C4-2B (cell line): ENCODE results near the gene SDHA.
"Not testable (repeated sequence)": the region's sequence is repeated elsewhere in the genome, so short reads cannot be mapped to it uniquely, and the experiment has no call there.

Source experiments
- H3K27ac ChIP-seq: fragments of 450-650 bp; 2 replicates; pipeline ENCODE4 v1.5.1; 2017
- ZFX ChIP-seq: fragments of 450-650 bp; IDR thresholded peaks from 2 replicates; pipeline ENCODE4 v1.6.1; 2017
- TF ChIP-seq, protein P1 (sequence below): fragments of 450-650 bp; conservative IDR thresholded peaks from 2 replicates; pipeline ENCODE4 v1.5.1; 2017; ENCODE audit warnings: mild to moderate bottlenecking

SDHA gene

DNA sequence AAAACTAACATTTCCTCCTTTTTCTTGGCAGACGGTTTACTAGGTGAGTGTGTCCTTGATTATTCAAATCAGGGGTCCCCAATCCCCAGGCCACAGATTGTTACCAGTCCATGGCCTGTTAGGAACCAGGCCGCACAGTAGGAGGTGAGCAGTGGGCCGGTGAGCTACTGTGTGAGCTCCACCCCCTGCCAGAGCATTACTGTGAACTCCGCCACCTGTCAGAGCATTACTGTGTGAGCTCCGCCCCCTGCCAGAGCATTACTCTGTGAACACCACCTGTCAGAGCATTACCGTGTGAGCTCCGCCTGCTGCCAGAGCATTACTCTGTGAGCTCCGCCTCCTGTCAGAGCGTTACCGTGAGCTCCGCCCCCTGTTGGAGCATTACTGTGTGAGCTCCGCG lies 39.0 kb downstream of the SDHA start:
- H3K27ac ChIP-seq = no peak overlapping the region
- TF ChIP-seq, protein P1, sequence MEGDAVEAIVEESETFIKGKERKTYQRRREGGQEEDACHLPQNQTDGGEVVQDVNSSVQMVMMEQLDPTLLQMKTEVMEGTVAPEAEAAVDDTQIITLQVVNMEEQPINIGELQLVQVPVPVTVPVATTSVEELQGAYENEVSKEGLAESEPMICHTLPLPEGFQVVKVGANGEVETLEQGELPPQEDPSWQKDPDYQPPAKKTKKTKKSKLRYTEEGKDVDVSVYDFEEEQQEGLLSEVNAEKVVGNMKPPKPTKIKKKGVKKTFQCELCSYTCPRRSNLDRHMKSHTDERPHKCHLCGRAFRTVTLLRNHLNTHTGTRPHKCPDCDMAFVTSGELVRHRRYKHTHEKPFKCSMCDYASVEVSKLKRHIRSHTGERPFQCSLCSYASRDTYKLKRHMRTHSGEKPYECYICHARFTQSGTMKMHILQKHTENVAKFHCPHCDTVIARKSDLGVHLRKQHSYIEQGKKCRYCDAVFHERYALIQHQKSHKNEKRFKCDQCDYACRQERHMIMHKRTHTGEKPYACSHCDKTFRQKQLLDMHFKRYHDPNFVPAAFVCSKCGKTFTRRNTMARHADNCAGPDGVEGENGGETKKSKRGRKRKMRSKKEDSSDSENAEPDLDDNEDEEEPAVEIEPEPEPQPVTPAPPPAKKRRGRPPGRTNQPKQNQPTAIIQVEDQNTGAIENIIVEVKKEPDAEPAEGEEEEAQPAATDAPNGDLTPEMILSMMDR = no peak
- TF ChIP-seq ZFX = no peak

DNA sequence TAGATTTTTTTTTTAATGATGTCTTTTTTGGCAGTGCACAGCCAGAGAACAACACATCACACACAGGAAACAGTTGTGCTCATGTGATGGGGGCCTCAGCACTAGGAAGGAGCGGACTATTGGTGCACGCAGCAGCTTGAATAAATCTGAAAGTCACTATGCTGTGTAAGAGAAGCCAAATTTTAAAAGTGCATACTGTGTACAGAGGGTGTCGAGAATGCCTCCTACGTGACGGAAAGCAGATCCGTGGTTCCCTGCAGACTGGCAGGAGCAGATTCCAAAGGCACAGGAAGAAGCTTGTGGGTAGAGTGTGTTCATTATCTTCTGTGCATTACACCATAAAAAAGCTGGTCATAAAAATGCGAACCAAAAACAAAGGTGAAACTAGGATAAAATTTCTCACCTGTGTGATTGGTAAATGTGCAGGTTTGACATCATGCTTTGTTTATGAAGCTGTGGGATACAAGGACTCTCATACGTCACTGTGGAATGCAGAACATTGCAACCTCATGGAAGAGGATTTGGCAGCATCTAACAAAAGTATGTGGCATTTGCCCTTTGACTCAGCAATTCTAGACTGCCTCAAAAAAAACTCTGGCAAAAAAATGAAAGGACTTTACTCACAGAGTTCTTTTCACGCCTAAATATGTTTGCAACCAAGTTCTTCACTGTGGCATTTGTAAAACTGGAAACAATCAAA lies 45.3 kb downstream of the SDHA start:
- not testable (repeated sequence) for H3K27ac ChIP-seq

DNA sequence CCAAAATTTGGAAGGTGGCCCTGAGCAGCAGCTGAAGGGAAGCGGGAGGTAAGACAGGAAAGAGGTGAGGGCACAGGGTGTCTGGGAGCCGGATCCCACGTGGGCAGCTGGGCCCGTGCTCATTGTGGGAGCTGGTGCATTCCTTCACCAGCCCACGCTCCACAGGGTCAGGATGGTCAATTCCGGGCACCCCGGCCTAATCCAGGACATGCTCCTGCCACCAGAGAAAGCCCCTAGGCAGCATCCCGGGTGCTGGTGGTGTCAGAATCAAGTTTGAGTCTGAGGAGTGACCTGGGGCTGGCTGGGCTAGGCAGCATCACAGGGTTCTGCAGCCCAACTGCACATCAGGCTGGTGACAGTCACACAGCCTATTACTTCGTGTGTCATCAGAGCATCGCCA lies 46.2 kb downstream of the SDHA start:
- H3K27ac ChIP-seq = no peak overlapping the region
- no peak for TF ChIP-seq ZFX
- TF ChIP-seq, protein P1 = no peak

DNA sequence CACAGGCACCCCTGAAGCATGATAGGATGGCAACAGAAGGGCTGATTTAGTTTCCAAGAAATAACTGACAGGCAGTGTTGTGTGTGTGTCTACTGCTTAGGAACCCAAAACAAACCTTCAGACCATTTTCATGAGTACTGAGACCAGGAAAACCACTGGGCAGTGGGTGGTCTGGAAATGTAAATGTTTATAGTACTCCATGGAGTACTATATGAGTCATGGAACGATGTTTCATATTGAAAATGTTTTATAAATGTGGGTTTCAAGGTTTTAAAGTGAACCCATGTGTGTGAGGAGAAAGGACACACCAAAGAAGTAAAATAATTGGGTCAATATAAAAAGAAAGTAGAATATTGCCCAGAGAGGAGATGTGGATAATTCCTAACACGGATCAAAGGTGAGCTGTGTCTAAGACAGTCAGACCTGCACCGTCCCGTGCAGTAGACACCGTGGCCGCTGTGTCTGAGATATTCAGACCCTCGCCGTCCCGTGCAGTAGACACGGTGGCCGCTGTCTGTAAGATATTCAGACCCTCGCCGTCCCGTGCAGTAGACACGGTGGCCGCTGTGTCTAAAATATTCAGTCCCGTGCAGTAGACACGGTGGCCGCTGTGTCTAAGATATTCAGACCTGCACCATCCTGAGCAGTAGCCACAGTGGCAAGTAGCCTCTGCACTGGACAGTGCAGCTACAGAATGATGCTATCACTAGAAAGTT lies 48.3 kb downstream of the SDHA start:
- H3K27ac ChIP-seq = not testable (repeated sequence)

DNA sequence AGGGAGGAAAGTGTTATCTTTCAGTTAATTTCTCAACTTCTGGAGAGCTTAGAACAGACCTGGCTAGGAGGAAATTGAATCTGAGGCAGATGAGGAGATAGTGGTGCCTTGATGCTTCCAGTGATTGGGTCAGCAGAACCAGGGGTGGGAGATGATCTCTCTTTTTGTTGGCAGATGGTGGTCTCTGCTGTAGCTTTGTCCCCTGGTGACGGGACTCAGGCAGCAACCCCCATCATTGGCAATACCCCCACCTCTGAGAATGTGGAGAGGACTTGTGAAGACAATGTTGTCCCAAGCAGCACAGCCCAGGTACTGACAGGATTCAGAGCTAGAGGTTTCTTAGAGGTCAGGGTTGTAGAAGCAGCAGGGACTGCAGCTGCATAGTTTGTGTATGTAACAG lies 49.6 kb downstream of the SDHA start:
- no peak for TF ChIP-seq ZFX
- TF ChIP-seq, protein P1 = no peak
- no peak overlapping the region for H3K27ac ChIP-seq

DNA sequence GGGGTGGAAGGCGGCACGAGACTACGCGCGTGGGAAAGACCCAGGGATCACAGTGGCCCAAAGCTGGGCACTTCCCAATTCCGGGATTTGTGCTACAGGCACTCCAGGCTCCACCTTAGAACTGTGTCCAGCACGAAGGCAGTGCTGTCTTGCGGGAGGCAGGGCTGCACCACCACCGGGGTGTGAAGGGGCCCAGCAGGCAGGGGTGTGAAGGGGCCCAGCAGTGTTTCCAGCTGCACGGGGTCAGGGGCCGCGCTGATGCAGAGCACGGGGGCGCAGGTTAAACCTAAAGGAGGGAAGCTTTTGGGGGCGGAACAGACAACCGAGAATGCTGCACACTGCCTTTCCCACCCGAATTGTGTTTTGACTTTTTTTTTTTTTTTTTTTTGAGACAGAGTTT lies 52.2 kb downstream of the SDHA start:
- peak overlapping the region; percentile 90 for H3K27ac ChIP-seq
- TF ChIP-seq, protein P1 = no peak
- TF ChIP-seq ZFX = no peak

DNA sequence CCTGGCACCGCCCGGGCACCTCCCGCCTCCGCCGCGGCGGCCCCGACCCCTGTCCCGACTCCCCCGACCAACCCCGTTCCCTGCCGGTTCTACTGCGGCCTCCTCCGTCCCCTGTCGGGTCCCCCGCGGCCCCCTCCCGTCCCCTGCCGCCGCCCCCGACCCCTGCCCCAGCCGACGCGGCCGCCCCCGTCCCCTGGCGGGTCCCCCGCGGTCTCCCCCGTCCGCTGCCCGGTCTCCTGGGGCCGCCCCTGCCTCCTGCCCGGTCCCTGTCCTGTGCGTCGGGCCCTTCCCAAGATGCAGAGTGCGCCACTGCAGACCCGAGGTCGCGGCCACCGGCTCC lies 53.7 kb downstream of the SDHA start:
- H3K27ac ChIP-seq = peak overlapping the region; percentile 90
- TF ChIP-seq ZFX = peak; percentile 57; the same call in 1 of the 2 replicates

DNA sequence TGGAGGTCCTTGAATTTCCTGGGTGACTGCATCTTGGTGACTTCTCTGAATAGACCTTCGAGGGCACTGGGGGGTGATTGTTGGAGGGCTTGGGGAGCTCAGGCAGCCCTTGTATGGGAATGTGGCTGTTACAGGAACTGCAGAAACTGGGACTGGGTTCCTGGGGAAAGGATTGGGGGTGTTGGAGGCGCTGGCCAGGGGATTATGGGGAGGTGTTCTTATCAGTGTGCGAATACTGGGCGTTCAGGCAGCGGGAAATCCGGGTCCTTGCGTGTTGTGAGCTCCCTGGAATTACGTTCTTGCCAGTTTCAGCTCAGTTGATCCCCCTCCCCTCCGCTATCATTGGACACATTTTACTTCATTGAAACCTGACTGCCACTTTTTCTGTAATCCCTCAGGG lies 55.0 kb downstream of the SDHA start:
- H3K27ac ChIP-seq = 0 out of 2 replicates have a peak overlapping the region, but pooled peaks have one; percentile 14

DNA sequence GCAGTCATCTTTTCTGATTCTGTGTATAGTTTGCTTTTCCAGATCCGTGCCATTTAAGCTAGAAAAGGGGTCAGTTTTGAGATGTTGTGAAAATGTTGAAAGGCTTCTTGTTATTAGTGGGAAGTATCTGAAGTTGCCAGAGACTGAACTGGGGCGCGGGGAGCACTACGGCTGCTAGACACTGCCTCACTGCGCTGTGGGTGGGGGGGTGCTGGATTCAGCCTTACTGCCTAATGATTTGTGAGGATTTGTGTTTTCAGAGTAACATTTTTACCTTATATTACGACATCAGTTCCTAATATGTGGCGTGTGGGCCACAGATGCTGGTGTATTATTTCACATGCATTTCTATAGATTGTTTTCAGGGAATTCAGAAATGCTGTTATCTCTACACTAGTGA lies 55.4 kb downstream of the SDHA start:
- H3K27ac ChIP-seq = not testable (repeated sequence)

DNA sequence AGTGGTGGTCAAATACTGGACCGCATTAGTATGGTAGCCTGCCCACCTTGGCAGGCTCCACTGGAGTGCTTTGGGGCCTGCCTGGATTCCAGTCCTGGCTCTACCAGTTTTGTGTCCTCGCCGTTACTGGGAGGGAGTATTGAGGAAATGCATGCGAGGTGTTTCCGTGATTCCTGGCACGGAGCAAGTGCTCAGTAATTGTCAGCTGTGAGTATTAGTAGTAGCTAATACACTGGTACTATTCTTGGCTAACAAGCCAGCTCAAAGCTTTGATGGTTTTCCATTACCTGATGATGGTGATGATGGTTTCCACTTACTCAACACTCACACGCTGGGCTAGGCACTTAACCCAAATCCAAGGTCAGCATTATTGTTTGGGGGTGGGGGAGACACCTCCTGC lies 56.2 kb downstream of the SDHA start:
- H3K27ac ChIP-seq = not testable (repeated sequence)

DNA sequence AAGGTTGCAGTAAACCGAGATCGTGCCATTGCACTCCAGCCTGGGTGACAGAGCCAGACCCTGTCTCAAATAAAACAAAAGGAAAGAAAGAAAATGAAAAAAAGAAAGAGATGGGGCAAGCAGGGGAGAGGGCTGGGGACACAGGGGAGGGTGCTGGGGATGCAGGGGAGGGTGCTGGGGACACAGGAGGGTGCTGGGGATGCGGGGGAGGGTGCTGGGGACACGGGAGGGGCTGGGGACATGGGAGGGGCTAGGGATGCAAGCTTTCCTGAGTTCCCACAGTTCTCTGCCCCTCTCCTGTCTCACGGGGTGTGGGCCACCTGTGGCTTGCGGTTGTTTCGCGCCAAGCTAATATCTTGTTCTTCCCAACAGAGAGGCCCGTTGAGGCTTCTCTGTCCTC lies 60.5 kb downstream of the SDHA start:
- no peak overlapping the region for H3K27ac ChIP-seq
- TF ChIP-seq, protein P1 = no peak
- no peak for TF ChIP-seq ZFX

DNA sequence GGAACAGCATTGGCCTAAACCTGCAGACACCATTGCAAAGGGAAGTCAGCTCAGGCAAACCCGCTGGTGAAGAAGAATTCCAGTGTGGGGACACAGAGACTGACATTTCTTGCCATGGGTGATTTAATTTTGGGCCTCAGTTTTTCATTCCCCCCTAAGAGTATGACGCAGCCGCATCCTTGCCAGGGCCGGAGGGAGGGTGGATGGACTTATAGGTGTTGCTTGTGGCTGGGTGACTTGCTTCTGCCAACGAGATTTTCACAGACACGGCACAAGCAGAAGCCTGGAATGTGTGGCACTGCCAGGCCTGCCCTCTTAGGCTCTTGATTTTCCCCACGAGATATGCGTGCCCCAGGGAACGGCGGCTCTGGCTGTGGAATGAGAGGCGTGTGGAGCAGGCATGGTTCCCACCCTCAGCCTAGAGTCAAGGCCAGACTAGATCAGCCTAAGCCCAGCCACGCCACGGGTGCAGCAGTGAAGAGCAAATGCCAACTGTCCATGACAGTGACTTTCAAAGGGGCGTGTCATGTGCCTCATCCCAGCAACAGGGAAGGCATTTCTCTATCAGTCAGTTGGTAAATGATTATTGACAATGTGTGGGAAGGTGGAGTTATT lies 61.0 kb downstream of the SDHA start:
- H3K27ac ChIP-seq = not testable (repeated sequence)
